ENCODE data around the gene DYNLT1. TPM values are rescaled to one million over a fixed set of nuclear protein-coding genes. Genes with fewer than 3 reads are reported as not detected.
A peak's percentile ranks its signal among the peaks of the same experiment; 100 is the strongest.
"Not testable (repeated sequence)": the region's sequence is repeated elsewhere in the genome, so short reads cannot be mapped to it uniquely, and the experiment has no call there.

Gene DYNLT1
- total and polyA plus RNA-seq, 2 experiments from 2014 or later, result 60.9 to 241 TPM

- peaks cover 68% of the 10 kb centered on the region for H3K36me3 Mint-ChIP-seq (ENCODE audit: low read depth)
- H2AFZ ChIP-seq, result no peak overlapping the region
- H3K4me1 ChIP-seq (ENCODE audit: insufficient read depth), result no peaks in the 10 kb centered on the region
- H3F3A ChIP-seq (replicated peaks; ENCODE audit: low read depth), result no peaks in the 10 kb centered on the region
- no peaks in the 10 kb centered on the region; the same call in 1 of the 2 replicates for H4K20me1 ChIP-seq (replicated peaks; ENCODE audit: insufficient read depth)
- DNase-seq (ENCODE audit: low spot score), result no peak
- no peaks in the 10 kb centered on the region for H3K9me2 ChIP-seq (ENCODE audit: insufficient read depth)
- H3K4me3 ChIP-seq, result no peak overlapping the region
- peaks cover 3% of the 10 kb centered on the region; the same call in 1 of the 3 replicates for H3K4me1 Mint-ChIP-seq
- H3K79me2 ChIP-seq (replicated peaks; ENCODE audit: insufficient read depth), result peaks cover 7% of the 10 kb centered on the region; the same call in 1 of the 2 replicates
- 0 out of 2 replicates have a peak overlapping the region, but pooled peaks have one; percentile 9 for H3K27ac ChIP-seq (ENCODE audit: low read depth)
- H3K36me3 ChIP-seq (ENCODE audit: insufficient read depth), result peaks cover 7% of the 10 kb centered on the region
- TF ChIP-seq POLR2AphosphoS5 (IDR thresholded peaks at IDR 0.05; ENCODE audit: low read depth), result no peak
- no peak for TF ChIP-seq CREB1 (CRISPR knock-in tag; IDR thresholded peaks at IDR 0.05; ENCODE audit: low read depth)
- TF ChIP-seq CTCF (conservative IDR thresholded peaks at IDR 0.05; ENCODE audit: low read depth in 2 of 2), result no peak
- no peak for TF ChIP-seq ETS1 (IDR thresholded peaks at IDR 0.05)
- ATAC-seq, result no peak
- no peaks in the 10 kb centered on the region for H3K9me3 Mint-ChIP-seq
- H3K27me3 ChIP-seq (ENCODE audit: insufficient read depth), result no peaks in the 10 kb centered on the region
- no peak overlapping the region for H3K4me3 Mint-ChIP-seq
- no peak overlapping the region for H3K4me2 ChIP-seq
- no peak overlapping the region for H3K27ac Mint-ChIP-seq
- peaks cover 12% of the 10 kb centered on the region for H3K27me3 Mint-ChIP-seq (ENCODE audit: insufficient read depth, low read depth, poor library complexity)
Observed at GRCh38 chr6:158620963-158621693, 23.4 kb downstream of the DYNLT1 start.

- ATAC-seq, result no peak
- Histone ChIP-seq H3K4me3 (no peak overlapping the region), H3K27me3 (ENCODE audit: insufficient read depth) (no peaks in the 10 kb centered on the region), H3K4me2 (no peak overlapping the region), H2AFZ (no peak overlapping the region), H3K9me2 (ENCODE audit: insufficient read depth) (no peaks in the 10 kb centered on the region), H3F3A (replicated peaks; ENCODE audit: low read depth) (no peaks in the 10 kb centered on the region), H3K36me3 (ENCODE audit: insufficient read depth) (peaks cover 7% of the 10 kb centered on the region), H3K27ac (ENCODE audit: low read depth) (0 out of 2 replicates have a peak overlapping the region, but pooled peaks have one; percentile 9), H3K4me1 (ENCODE audit: insufficient read depth) (no peaks in the 10 kb centered on the region), H4K20me1 (replicated peaks; ENCODE audit: insufficient read depth) (peaks cover 3% of the 10 kb centered on the region), H3K79me2 (replicated peaks; ENCODE audit: insufficient read depth) (peaks cover 9% of the 10 kb centered on the region; the same call in 1 of the 2 replicates)
- Mint-ChIP-seq H3K36me3 (ENCODE audit: low read depth) (peaks cover 69% of the 10 kb centered on the region), H3K4me3 (no peak overlapping the region), H3K9me3 (no peaks in the 10 kb centered on the region; the same call in 2 of the 3 replicates), H3K27ac (no peak overlapping the region), H3K27me3 (ENCODE audit: insufficient read depth, low read depth, poor library complexity) (peaks cover 8% of the 10 kb centered on the region), H3K4me1 (peaks cover 3% of the 10 kb centered on the region; the same call in 1 of the 3 replicates)
- no peak for DNase-seq (ENCODE audit: low spot score)
- TF ChIP-seq CTCF (conservative IDR thresholded peaks at IDR 0.05; ENCODE audit: low read depth in 2 of 2) (no peak), NANOG (IDR thresholded peaks at IDR 0.05; ENCODE audit: borderline replicate concordance) (no peak), JUNB (IDR thresholded peaks at IDR 0.05; ENCODE audit: unreplicated experiment) (no peak), REST (IDR thresholded peaks at IDR 0.05; ENCODE audit: unreplicated experiment) (no peak)
Observed at GRCh38 chr6:158619922-158620801, 24.4 kb downstream of the DYNLT1 start.

- DNase-seq (ENCODE audit: low spot score); H3K9me3 Mint-ChIP-seq; H3F3A ChIP-seq (replicated peaks; ENCODE audit: low read depth); H3K4me3 ChIP-seq; H4K20me1 ChIP-seq (replicated peaks; ENCODE audit: insufficient read depth); H3K27ac Mint-ChIP-seq; H3K27ac ChIP-seq (ENCODE audit: low read depth); H3K4me2 ChIP-seq; H3K36me3 ChIP-seq (ENCODE audit: insufficient read depth); H3K4me1 Mint-ChIP-seq; H2AFZ ChIP-seq; H3K4me3 Mint-ChIP-seq; ATAC-seq; H3K4me1 ChIP-seq (ENCODE audit: insufficient read depth); H3K27me3 ChIP-seq (ENCODE audit: insufficient read depth); H3K27me3 Mint-ChIP-seq (ENCODE audit: insufficient read depth, low read depth, poor library complexity); H3K9me2 ChIP-seq (ENCODE audit: insufficient read depth): not testable (repeated sequence)
- H3K79me2 ChIP-seq (replicated peaks; ENCODE audit: insufficient read depth), result peaks cover 17% of the 10 kb centered on the region
- H3K36me3 Mint-ChIP-seq (ENCODE audit: low read depth), result peaks cover 81% of the 10 kb centered on the region
Observed at GRCh38 chr6:158618289-158618688, 26.3 kb downstream of the DYNLT1 start.

Data from GM23338 (cell line).